A673 (cell line): ENCODE results near the gene REV3L. TPM values are rescaled to one million over a fixed set of nuclear protein-coding genes. Genes with fewer than 3 reads are reported as not detected.

ENCODE experiments used
- BruUV-seq: library from RNA; stranded (reverse); fragments of 400-500 nt; replicated peaks from 2 replicates; lab custom pipeline; 2021; lab: Mats Ljungman, UMichigan
- CTCF ChIA-PET: fragments of 300-600 bp; sonication (Branson Sonifier 250); formaldehyde crosslinking; loops from one replicate; lab custom pipeline; 2022; ENCODE audit warnings: antibody characterized with exemption; lab: Charles Lee
- POLR2A ChIA-PET: fragments of 300-600 bp; sonication (Branson Sonifier 250); formaldehyde crosslinking; loops from one replicate; lab custom pipeline; 2022; ENCODE audit warnings: antibody characterized with exemption; ENCODE audit not compliant: low non-redundant PET; lab: Charles Lee
- DNase-seq: peaks from one replicate; pipeline ENCODE4 v3.0.0-alpha.2; 2015; ENCODE audit warnings: low spot score
- H3K27ac ChIP-seq: fragments of 200-600 bp; sonication (generic); 2 replicates; pipeline ENCODE4 v1.5.1; 2016; ENCODE audit warnings: mixed run types, low read depth, mild to moderate bottlenecking, mixed read lengths, antibody characterized with exemption, low read length; ENCODE audit not compliant: poor library complexity, severe bottlenecking
- H3K27me3 ChIP-seq: fragments of 200-600 bp; sonication (generic); replicated peaks from 2 replicates; pipeline ENCODE4 v1.6.1; 2017; ENCODE audit warnings: mixed run types, low read depth, mild to moderate bottlenecking, mixed read lengths, antibody characterized with exemption, low read length; ENCODE audit not compliant: insufficient read depth, poor library complexity
- H3K36me3 ChIP-seq: fragments of 200-600 bp; sonication (generic); 2 replicates; pipeline ENCODE4 v1.6.1; 2016; ENCODE audit warnings: mixed run types, mild to moderate bottlenecking, mixed read lengths, antibody characterized with exemption, low read length; ENCODE audit not compliant: insufficient read depth, poor library complexity, severe bottlenecking
- H3K4me1 ChIP-seq: fragments of 200-600 bp; sonication (generic); 2 replicates; pipeline ENCODE4 v1.6.1; 2017; ENCODE audit warnings: mixed run types, mild to moderate bottlenecking, mixed read lengths, antibody characterized with exemption, low read length; ENCODE audit not compliant: insufficient read depth, poor library complexity, severe bottlenecking
- H3K4me3 ChIP-seq: fragments of 200-600 bp; sonication (generic); 2 replicates; pipeline ENCODE4 v1.5.1; 2016; ENCODE audit warnings: low read depth, mixed run types, mild to moderate bottlenecking, mixed read lengths, low read length; ENCODE audit not compliant: poor library complexity, severe bottlenecking
- H3K9me3 ChIP-seq: fragments of 200-600 bp; sonication (generic); 2 replicates; pipeline ENCODE4 v1.6.1; 2016; ENCODE audit warnings: mixed run types, low read depth, mild to moderate bottlenecking, mixed read lengths, antibody characterized with exemption, low read length; ENCODE audit not compliant: poor library complexity, severe bottlenecking
- CTCF ChIP-seq: fragments of 300-800, 200-600 bp; sonication (generic); conservative IDR thresholded peaks from 2 replicates; pipeline ENCODE4 v1.5.1; 2017; ENCODE audit warnings: low read depth, mild to moderate bottlenecking, antibody characterized with exemption, low read length, moderate library complexity, mixed read lengths
- EZH2 ChIP-seq: fragments of 200-600 bp; sonication (generic); IDR thresholded peaks from 2 replicates; pipeline ENCODE4 v1.6.1; 2017; ENCODE audit warnings: borderline replicate concordance, low read depth, mild to moderate bottlenecking, mixed read lengths, antibody characterized with exemption, low read length; ENCODE audit not compliant: poor library complexity, severe bottlenecking
- intact Hi-C: fragments of 100-400 bp; cut with micrococcal nuclease; formaldehyde crosslinking; loops from one replicate; pipeline ENCODE4 v1.10.0; 2022; ENCODE audit not compliant: unreplicated experiment
- total RNA-seq: library from RNA; stranded (reverse); gene quantifications from 2 replicates; pipeline ENCODE4 v1.2.3, GENCODE V29; 2021

Gene REV3L
- total RNA-seq, 1 experiment from 2014 or later, result 24.0 TPM

- no peak overlapping the region for H3K4me3 ChIP-seq
- intact Hi-C loops, result no loop called here
Observed at GRCh38 chr6:111449129-111449528, 33.9 kb downstream of the REV3L start.

GRCh38 chr6:111447051-111447450 is 36.0 kb downstream of the REV3L start:
- POLR2A ChIA-PET, result no interaction called here
- CTCF ChIA-PET, result no interaction called here
- Histone ChIP-seq H3K4me1 (peaks cover 26% of the 10 kb centered on the region), H3K27me3 (no peaks in the 10 kb centered on the region), H3K36me3 (no peaks in the 10 kb centered on the region), H3K9me3 (no peaks in the 10 kb centered on the region), H3K27ac (no peak overlapping the region), H3K4me3 (no peak overlapping the region)
- TF ChIP-seq CTCF (no peak), EZH2 (no peak)
- intact Hi-C loops, result no loop called here
- no peak for DNase-seq
- no TSS peak for BruUV-seq

More at GRCh38 chr6:111449129-111449528, 33.9 kb downstream of the REV3L start:
- ChIA-PET CTCF (no interaction called here), POLR2A (no interaction called here)
- H3K36me3 ChIP-seq, result no peaks in the 10 kb centered on the region
- H3K9me3 ChIP-seq, result no peaks in the 10 kb centered on the region
- BruUV-seq, result no TSS peak
- no peak overlapping the region for H3K27ac ChIP-seq
- peaks cover 15% of the 10 kb centered on the region for H3K4me1 ChIP-seq
- no peaks in the 10 kb centered on the region for H3K27me3 ChIP-seq
- TF ChIP-seq CTCF (no peak), EZH2 (no peak)
- no peak for DNase-seq

- intact Hi-C loops, result no loop called here
- no peak overlapping the region for H3K27ac ChIP-seq
Observed at GRCh38 chr6:111445861-111446267, 37.2 kb downstream of the REV3L start.

More at GRCh38 chr6:111445861-111446267, 37.2 kb downstream of the REV3L start:
- H3K27me3 ChIP-seq, result no peaks in the 10 kb centered on the region
- H3K9me3 ChIP-seq, result no peaks in the 10 kb centered on the region
- no peak for TF ChIP-seq CTCF
- no peak for TF ChIP-seq EZH2
- ChIA-PET CTCF (no interaction called here), POLR2A (no interaction called here)
- peaks cover 26% of the 10 kb centered on the region for H3K4me1 ChIP-seq
- H3K36me3 ChIP-seq, result no peaks in the 10 kb centered on the region
- no peak overlapping the region for H3K4me3 ChIP-seq
- no TSS peak for BruUV-seq
- peak; percentile 13 for DNase-seq
